Activated CD8-positive, alpha-beta memory T cell treated with anti-CD3 and anti-CD28 coated beads for 1 hour (primary cell): ENCODE data around the gene AUTS2.

ENCODE experiments used
- DNase-seq, 2 donors: peaks; one replicate each; pipeline ENCODE4 v3.0.0-alpha.2; 2020; ENCODE audit warnings: low read depth in 1 of 2; ENCODE audit errors: extremely low read depth in 1 of 2

AUTS2 gene

DNA sequence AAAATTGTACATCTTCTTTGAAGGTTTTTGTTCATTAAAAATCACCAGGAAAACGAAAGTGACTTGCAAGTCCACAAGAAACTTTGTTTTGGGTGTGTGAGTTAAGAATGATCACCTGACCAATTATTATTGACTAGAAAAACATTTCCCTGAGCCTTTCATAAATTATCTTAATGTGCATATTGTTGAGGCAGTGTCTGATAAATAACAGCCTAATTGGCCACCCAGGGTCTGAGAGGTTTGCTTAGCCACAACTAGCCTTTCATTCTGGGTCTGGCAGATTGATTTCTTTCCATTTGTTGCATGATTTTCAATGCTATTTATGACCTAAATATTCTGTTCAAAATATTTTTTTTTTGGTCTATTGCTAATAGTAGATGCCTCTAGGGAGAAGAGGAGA is 152.8 kb downstream of the AUTS2 start:
- no peak for DNase-seq

DNA sequence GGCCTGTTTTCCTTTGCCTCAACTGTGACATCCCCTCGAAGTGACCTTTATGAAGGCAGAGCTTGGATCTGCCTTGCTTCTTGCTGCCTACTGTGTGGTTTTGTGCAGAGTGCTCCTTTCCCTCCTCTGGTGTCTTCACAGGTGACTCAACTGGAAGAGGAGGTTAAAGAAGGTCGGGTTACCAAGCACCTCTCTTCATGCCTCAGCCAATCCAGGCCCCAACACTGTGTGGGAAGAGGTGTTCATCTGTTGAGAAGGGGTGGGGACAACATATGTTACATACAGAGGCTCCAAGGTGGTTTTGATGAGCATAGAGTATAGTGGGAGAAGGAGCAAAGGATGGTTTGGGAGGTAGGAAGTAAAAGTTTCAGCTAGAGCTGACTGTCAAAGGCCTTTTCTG is 155.7 kb downstream of the AUTS2 start:
- no peak for DNase-seq

DNA sequence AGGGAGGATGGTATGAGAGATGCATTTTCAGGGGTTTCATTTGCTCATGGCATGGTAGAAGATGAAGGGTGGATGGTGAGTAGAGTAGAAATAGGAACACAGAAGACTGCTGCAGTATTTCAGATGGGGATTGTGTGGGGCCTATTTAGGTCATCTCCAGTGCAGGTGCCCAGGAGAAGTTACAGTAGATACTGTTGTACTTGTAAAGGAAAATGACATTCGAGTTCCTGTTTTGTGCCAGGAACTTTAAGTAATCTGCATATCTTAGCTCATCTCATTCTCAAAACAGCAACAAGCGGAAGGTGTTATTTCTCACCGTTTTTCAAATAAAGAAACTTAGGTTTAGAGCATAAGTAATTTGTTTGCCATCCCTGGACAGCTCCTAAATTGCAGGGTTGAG is 156.2 kb downstream of the AUTS2 start:
- no peak for DNase-seq

DNA sequence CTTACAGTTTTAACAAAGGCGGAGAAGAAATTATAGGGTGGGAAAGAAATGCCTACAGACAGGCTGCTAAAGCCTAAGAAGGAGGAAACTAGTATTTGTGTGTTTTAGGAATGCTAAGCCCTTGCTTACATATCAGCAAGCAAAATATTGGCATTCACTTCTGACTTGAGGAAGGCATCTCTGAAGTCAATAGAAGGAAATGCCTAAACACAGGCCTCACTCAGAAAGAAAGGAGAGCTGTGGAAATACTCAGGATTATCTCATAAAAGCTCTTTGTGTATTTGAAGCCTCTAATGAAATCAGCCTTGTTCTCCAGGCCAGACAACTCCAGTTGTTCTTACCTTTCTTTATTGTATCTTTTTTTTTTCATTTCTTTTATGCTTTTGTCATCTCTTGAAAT is 158.0 kb downstream of the AUTS2 start:
- no peak for DNase-seq

DNA sequence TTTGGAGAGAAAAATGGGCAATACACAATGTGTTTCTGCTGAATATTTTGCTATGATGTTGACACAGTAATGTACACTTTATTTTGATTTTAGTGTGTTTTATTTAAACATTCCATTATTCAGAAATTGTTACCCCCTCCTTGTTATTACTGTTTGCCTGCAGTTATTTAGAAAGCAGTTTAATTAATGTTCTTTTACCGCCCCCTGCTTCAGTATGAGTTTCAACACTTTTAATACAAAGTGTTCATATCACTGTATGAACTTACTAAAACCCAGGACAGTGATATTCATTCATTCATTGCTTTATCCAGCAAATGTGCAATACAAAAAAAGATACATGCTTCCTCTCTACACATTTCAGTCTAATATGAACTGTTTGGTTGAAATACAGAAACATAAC is 159.3 kb downstream of the AUTS2 start:
- DNase-seq: no peak

DNA sequence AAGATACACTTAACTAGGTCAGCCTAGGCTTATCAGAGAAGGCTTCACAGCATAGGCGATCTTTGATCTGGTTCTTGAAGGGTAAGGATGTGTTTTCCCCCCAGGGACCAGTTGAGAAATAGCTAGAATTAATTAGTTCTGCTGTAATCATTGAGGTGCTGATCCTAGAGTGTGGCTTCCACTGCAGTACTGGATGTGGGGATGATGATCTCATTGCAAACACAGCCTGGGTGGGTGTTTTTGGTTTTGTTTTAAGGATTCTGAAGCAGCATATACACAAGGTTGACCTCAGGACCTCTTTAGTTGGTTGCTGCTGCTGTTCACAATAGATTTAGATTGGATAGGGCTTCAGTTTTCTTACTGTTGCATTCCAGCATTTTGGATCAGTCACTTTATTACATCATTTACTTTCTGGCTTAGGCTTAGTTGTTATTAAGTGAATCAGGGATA is 159.7 kb downstream of the AUTS2 start:
- no peak for DNase-seq

DNA sequence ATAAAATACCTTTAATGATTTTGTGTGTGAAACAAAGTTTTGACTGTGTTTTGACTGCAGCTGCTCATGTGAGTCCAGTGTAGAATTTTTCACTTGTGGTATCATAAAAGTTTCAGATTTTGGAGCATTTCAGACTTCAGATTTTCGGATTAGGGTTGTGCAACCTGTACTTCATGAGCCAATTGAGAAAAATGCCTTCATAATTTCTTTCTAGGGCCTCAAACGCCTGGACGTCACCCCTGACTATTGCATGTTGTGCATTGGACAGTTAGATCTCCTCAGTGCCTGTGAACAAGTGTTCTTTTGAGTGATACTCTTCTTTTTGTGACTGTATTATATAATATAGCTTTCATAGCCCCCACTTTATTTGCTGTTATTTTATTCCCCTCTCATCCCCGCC is 161.1 kb downstream of the AUTS2 start:
- DNase-seq: no peak

DNA sequence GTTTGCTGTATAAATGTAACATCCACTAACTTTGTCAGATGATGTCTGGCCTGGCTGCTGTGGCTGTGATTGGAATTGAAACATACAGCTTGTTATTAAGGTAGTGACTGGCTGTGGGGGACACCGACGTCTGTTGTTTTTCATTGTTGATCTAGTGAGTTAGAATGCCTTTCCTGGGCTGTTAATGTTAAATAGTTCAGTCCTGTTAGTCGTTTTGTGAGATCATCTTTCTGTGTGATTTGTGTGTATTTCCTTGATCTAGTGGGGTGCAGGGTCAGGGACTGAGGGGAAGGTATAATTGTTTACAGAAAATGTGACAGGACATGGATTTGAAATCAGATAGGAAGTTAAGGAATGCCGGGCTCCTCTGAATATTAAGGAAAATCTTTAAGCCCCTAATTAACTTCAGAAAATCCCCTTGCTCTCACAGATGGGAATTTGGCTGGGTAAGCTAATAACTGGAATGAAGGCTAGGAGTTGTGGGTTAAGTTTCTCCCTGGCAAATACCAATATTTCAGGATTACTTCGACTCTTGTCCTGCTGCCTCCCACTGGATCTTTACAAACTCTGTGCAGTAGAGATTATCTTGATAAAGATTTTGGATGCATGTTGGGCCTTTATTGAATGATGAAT is 163.1 kb downstream of the AUTS2 start:
- DNase-seq: no peak

DNA sequence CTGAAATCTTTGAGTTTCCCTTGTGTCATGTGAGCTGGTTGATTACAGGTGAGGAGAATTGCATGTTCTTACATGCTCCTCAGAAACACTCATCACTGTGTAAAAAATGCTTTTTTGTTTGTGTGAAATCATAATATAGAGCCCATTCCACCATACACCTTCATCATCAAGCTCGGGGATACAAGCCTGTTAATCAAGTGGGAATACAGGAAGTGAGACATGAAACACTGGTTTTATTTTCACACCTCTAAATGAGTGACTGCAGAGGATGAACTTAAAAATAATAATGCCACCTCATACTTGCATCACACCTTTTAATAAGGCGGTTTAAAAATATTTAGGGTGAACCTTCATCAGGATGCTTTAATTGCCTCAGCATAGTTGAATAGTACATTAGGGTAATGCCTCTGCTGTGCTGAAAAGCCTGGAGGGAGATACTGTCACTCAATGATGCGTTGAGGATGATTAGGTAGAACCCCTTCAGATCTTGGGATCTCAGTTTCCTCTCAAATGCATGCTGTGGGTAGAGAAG is 164.6 kb downstream of the AUTS2 start:
- DNase-seq: no peak

DNA sequence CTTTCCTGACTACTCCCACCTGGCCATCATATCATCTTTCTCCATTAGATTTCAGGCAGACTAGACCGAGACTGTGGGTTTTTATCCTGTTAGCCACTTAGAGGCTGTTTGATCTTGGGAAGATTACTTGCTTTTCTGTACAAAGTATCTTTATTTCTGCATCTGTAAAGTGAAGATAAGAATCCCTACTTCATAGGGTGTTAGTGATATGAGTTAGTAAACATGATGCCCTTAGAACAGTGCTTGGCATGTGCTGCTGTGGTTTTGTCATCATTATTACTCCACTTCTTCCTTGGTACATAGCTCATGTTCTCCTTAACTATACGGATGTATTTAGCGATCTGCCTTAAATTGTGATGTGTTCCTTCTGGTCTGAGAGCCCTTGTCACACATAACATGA is 165.2 kb downstream of the AUTS2 start:
- DNase-seq: no peak

DNA sequence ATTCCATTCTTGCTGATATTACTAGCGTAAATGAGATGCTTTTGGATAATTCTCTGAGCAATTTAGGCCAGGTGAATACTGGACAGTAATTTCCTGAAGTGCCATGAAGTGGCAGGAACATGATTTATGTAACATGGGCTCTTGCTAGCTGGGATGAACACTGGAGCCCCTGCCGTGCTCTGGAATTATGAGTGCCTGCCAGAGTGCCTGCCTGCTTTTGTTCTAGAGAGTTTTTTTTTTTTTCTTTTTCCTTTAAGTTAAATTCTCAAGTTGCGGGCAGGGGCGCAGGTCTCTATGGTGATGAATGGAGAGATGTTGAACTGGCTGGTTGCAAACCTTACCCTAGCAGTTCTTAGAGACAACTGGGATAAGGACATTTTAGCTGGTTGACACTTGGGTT is 165.9 kb downstream of the AUTS2 start:
- no peak for DNase-seq

DNA sequence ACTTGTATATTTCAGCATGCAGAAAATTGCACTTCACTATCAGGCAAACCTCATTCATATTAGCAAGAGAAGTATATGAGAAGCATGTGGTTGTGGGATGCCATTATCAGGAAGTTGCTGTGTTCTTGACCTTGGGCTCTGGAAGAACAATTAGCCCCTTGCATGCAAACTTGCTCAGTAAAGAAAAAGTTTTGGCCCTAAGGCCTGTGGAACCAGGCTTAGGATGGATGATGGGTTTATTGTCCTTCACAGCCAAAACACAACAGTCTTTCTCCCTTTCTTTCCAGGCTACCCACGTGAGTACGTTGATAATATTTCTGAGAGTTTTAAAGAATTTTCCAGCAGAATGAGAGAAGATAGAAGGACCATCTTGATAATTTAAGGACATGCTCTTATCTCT is 166.4 kb downstream of the AUTS2 start:
- DNase-seq: no peak

DNA sequence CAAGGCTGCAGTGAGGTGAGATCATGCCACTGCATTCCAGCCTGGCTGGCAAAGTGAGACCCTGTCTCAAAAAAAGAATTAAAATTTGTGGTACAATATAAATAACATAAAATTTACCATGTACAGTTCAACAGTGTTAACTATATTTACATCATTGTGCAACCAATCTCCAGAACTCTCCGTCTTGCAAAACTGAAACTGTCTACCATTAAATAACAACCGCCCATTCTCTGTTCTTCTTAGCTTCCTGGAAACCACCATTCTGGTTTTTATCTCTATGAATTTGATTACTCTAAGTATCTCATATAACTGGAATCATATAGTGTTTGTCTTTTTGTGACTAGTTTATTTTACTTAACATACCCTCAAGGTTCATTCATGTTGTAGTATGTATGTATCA is 167.6 kb downstream of the AUTS2 start:
- DNase-seq: no peak

DNA sequence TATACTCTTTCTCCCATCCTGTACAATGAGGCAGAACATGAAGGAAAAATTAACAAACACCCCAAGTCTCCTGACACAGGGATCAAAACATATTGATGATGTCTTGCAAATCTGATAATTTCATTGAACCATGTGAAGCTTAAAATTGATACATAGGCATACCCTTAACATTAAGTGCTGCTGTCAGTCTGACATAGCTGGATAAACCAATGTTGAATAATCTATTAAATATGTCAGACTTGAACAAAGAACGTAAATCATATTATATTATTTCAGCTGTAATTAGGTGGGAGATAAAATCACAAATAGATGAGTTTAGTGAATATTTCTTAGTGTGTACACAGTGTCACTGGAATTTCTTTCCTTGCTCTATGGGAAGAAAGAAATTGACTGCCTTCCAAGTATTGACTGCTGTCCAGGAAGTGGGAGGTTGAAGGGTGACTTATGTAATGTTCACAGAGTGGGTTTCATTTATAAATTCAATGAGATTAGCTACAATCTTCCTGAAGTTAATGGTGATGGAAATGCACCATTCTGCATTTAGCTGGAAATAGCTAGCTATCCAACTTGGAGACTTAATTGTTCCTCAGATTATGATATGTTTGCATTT is 170.8 kb downstream of the AUTS2 start:
- DNase-seq: no peak

DNA sequence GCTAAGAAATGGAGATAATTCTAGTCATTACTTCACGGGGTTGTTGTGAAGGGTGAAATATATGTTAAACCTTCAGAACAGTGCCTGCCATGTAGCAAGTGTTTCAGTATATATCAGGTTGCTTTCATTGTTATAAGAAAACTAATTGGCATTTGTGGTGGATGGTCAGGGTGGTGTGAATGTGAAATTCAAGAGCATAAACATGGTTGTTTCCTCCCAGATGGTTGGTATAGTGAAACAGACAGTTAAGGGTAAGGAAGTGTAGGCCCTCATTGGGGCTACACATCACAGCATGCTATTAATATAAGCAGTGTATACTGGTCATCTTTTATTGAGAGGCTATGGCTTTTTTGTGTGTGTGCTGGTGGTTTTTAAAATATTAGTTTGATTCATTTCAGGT is 171.6 kb downstream of the AUTS2 start:
- no peak for DNase-seq

DNA sequence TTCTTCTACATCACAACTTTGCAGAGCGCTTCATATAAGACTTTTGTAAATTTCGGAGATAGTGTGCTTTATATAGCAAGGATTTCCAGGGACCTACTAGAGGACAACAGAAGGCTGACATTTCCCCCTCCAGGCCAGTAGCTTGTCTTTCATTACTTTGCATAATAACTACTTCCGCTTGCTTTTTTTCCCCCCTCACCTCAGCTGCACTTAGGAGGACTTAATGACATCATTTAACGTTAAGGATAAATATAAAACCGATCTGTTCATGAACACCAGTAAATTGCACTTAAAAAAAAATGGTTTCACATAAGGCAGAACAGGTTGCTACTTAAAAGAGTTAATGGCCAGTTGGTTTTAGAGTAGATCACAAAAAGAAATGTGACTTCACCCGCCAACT is 172.3 kb downstream of the AUTS2 start:
- no peak for DNase-seq

DNA sequence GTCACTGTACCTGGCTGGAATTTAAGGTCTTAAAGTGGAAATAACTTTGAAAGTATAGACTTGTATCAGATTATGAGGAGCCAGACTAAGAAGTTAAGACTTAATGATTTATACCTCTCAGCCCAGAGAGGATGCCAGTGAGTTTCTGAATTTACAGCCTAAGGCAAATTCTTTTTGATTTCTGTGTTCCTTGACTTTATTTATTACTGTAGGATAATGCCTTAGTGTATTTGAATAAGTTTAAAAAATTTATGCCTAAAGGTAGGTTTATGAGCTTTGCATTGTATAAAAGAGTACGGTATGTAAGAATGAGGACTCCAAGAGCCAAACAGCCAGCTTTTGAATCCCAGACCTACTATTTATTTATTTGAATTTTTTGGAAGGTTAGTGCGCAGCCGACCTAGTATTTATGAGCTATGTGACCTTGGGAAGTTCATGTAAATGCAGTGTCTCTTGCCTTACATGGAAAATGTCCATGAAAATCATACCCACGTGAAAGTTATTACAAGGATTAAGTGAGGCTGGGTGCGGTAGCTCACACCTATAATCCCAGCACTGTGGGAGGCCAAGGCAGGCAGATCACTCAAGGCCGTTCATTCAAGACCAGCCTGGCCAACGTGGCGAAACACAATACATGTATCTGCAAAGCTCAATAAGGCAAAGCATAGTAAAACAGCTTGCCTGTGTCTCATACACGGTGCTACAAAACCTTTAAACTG is 174.6 kb downstream of the AUTS2 start:
- no peak for DNase-seq

DNA sequence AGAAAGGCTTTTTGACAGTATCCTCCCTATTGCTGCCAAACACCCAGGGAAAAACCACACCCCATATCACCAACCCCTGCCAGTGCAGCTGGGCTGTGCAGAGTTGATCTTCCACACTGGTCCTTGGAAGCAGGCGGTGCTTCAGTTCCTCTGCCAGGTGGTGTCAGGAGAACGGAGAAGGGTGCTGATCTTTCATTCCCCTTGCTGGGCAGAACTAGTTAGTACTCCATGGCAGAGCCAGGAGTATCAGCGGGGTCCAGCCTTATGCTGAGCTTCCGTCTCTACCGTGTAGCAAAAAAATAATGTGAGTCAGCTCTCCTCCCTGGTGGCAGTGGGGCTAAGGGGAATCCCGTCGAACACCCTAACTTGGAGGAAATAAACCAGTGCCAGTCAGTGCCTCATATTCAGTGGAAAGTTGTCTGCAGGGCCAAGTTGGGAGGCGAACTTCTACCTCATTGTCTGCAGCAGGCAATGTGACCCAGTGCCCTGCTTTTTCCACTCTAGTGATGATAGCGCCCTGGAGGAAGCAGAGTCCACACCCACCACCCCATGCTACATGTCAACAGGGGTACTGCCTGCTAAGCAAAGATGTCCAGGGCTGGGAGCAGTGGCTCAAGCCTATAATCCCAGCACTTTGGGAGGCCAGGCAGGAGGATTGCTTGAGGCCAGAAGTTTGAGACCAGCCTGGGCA is 175.4 kb downstream of the AUTS2 start:
- DNase-seq: no peak

DNA sequence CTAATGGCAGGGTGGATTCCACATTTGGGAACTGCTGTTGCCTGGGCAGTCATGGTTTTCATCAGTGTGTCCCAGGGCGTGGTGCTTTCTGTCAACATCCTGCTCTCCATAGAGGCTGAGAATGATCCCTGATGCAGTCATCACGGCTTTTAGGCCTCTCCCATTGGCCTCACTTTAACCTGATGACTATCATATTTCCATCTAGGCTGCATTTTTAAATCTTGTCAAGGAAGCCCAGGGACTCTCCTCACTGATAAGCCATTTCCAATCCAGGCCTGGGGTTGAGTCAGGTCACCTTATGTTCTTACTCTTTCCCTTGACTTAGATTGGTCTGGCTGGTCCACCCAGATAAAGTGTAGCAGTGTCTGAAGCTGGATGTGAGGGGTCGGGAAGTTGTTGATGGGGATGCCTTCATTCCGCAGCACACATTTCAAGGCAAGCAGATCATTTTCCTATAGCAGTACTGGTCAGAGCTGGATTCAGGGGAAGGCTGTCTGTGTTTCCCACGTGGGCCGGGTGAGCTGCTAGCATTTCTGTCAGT is 177.0 kb downstream of the AUTS2 start:
- DNase-seq: no peak

DNA sequence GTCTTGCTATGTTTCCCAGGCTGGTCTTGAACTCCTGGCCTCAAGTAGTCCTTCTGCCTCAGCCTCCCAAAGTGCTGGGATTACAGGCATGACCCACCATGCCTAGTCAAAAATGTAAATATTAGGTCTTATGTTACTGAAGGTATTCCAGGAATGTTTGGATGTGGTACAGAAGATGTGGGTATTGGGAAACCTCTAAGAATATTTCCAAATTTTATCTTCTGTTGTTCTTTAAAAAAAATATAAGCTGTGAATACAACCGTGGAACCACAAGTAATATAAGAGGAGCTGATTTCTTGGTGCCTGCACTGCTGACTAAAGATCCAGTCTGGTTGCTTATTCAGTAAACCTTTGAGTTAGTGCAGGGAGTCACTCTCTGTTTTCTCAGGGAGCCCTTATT is 178.3 kb downstream of the AUTS2 start:
- DNase-seq: no peak

DNA sequence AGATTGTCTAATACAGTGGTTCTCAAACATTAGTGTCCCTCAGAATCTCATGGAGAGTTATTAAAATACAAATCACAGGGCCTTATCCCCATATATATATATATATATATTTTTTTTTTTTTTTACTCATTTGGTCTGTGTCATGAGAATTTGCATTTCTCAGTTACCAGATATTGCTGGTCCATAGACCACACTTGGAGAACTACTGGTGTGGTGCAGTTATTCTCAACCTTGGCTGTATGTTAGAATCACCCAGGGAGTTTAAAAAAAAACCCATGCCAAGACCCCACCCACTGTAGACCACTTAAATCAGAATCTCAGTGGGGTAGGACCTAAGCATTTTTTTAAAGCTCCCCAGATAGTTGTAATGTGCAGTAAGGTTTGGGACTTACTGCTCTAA is 179.9 kb downstream of the AUTS2 start:
- no peak for DNase-seq
